HG02852 (cell line): Measurements from ENCODE around the gene HS3ST6.
A peak's percentile ranks its signal among the peaks of the same experiment; 100 is the strongest.
"Not testable (repeated sequence)": the region's sequence is repeated elsewhere in the genome, so short reads cannot be mapped to it uniquely, and the experiment has no call there.

ENCODE experiments used
- ATAC-seq: cut with Tn5 transposase; IDR thresholded peaks from one replicate; pipeline ENCODE4 v1.9.1; 2021; ENCODE audit warnings: mild to moderate bottlenecking, moderate library complexity; ENCODE audit not compliant: unreplicated experiment

HS3ST6 gene

DNA sequence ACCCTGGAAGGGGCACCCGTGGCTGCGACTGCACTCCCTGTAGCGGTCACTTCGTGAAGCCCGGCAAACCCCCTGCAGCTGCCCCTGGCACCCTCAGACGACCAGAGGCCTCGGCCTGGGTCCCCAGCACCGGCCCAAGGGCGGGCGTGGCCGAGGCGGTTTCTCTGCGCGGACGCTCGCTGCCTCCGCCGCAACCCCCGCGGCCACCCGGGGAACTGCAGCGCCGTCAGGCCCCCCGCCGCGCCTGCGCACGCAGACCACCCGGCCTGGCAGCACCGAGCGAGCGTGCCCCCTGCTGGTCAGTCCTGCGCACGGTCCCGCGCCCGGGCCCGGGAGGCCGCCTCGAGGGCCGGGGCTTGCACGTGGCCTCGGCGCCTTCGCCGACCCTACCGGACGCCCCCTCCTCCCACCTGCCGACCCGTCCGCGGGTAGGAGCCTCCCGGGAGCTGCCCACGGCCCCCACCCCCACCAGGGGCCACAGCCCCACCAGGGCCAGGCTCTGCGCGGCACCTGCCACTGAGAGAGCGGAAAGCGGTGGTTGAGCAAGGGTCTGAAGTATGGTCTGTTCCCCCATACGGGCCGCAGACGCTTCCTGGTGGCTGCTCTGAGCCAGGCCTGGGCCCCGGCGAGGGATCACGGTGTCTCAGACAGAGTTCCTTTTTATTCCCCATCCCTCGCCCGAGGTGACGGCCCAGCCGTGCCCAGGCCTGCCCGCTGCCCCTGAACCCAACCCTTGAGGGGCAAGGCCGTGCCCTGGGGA is 11.5 kb upstream of the HS3ST6 start:
- ATAC-seq = peak; percentile 87

DNA sequence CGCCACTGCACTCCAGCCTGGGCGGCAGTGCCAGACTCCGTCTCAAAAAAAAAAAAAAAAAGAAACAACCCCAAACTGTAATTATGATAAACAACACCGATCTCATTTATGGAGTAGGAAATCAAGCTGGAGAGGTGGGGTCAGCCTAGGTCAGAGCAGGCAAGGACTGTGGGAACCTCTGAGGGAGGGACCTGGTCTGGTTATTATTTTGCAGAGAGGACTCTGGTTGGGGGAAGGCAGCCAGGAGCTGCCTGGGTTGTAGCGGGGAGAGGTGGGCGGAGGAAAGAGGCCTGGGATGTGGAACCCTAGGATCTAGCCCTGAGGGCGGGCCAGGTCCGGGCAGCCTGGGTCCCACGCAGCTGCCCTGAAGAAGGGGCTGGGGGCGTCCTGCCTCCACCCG is 10.9 kb upstream of the HS3ST6 start:
- ATAC-seq = peak; percentile 9

DNA sequence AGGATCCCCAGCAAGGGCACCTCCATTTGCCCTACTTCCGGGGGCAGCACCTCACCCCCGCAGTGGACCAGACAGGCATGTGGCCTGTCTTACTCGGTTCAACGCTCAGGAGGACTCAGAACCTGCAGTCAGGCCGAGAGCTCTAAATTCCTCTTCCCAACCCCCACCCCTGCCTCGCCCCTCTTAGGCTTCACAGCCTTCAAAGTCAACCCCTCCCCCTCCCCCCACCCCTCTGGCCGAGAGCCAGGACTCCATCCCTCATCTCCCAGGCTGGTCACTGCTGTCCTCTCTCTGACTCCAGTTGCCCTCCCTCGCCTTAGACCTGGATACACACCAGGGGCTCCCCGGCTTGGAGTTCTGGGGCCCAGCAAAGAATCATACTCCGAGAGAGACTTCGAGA is 8.1 kb upstream of the HS3ST6 start:
- ATAC-seq = no peak

DNA sequence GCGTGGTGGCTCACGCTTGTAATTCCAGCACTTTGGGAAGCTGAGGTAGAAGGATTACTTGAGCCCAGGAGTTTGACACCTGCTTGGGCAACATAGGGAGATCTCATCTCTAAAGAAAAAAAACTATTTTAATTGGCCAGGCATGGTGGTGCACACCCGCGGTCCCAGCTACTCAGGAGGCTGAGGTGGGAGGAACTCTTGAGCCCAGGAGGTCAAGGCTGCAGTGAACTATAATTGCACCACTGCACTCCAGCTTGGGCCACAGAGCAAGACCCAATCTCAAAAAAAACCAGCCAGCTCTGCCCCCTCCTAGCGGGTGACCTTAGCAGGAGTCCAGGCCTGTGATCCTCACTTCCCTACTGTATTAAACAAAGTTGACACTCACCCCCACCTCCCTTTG is 5.9 kb upstream of the HS3ST6 start:
- no peak for ATAC-seq

DNA sequence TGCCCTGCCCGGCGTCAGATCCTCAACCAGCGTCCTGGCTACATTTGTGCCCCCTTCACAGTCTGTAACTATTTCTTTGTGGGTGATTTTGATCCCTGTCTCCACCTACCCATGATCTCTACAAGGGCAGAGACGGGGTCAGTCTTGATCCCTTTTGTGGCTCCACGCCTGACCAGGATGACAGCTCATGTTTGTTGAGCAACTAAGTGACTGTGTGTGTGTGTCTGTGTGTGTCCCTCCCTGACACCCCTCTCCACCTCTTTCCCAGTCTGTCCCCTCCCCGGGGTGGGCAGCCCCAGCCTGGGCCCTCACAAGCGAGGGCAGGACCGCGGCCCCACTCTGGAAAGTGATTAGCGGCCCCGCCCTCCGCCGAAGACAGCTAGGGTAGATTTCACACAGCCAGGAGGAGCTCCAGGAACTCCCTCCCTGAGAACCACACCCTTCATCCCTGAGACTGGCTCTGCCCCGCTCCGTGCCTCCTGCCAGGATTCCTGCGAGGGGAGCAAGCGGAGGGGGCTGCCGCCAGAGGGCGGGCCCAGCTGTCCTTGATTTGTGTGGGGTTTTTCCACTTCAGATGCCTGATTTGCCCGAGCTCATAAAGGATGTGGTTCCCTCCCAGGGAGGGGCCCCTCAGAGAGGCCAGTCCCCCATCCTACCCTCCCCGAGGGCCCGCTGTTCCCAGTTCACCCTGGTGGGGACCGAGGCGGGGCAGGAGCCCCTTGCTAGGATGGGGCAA is 5.3 kb upstream of the HS3ST6 start:
- ATAC-seq = no peak

DNA sequence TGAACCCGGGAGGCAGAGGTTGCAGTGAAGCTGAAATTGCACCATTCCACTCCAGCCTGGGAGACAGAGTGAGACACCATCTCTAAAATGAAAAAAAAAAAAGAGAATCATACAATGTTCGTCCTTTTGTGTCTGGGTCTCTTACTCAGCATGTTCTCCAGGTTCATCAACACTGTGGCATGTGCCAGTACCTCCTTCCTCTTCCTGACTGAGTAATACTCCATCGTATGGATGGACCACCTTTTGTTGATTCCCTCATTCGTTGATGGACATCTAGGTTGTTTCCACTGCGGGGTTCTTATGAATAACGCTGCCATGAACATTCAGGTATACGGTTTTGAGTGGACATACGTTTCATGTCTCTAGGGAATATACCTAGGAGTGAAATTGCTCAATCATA is 4.1 kb upstream of the HS3ST6 start:
- ATAC-seq = no peak

DNA sequence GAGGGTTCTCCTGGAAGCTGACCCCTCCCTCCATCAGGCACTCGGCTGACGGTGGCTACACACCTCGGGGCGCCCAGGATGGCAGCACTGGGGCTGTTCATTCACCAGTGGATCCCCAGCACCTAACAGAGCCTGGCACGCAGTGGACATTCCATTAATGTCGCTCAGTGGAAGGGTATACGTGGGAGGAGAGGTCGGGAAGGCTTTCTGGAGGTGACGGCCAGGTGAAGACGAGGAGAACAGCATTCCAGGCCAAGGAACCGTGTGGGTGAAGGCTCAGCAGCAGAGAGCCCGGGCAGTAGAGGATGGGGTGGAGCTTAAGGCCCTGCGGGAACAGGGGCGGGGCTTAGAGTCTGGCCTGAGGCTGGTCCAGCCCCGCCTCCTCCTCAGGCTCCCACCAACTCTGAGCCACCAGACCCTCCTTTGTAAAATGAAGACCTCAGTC is 2.5 kb upstream of the HS3ST6 start:
- ATAC-seq = no peak

DNA sequence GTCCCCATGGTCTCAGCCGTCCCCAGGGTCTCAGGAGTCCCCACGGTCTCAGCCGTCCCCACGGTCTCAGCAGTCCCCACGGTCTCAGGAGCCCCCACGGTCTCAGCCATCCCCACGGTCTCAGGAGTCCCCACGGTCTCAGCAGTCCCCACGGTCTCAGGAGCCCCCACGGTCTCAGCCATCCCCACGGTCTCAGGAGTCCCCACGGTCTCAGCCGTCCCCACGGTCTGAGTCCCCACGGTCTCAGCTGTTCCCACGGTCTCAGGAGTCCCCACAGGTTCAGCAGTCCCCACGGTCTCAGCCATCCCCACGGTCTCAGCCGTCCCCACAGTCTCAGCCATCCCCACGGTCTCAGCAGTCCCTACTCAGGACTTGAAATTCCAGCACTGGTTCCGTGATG is 1.9 kb upstream of the HS3ST6 start:
- ATAC-seq = not testable (repeated sequence)

DNA sequence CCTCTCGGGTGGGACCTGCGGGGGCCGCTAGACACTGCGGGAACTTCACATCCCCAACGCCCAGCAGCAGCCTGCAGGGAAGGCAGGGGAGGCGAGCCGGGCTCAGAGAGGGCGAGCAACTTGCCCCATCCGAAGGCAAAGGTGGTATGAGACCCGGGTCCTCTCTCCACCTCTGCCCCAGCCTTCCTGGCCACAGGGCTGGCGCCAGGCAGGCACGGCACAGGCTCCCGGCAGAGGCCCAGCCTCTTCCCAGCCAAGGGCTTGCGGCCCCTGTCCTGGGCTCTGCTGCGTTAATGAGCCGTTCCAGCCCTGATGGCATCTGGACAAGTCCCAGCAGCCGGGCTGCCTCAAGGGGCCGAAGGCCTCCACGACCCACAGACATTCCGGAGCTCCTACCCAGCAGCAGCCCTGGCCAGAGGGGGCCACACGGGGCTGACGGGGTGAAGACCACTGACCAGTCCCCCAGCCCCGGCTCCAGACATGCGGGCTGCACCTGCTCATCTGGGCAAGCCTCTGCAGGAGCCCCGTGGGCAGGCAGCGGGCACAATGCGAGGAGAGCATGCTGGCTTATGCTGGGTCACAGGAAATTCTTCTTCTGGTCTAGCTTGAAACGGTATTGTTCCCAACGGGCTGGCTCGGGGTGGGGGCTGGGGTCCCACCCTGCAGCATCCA is 1.2 kb upstream of the HS3ST6 start:
- no peak for ATAC-seq

DNA sequence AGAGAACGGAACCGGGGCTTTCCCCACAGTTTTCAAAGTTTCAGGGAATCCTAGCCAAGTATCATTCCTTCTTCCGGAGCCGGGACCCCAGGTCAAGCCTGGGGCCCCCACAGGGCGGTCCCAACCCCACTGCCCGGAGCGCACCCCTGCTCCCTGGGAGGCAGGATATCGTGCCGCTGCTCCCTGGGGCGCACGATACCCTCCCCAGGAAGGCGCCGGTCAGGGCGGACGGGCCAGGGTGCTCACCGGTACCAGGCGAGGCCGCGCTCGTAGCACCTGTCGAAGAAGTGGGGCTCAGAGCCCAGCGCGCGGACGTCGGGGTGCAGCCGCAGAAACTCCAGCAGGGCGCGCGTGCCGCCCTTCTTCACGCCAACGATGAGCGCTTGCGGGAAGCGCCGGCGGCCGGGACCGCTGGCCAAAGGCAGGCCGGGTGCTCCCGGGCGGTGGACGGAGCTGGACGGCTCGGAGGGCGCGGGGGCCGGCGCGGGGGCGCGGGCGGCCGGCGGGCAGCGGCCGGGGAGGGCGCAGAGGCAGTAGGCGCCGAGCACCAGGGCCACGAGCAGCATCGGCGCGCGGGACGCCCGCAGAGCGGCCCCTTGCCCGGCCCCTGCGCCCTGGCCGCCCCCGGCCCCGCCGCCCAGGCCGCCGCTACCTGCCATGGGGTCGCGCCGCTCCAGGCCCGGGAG is 407 bp downstream of the HS3ST6 start:
- ATAC-seq = no peak

DNA sequence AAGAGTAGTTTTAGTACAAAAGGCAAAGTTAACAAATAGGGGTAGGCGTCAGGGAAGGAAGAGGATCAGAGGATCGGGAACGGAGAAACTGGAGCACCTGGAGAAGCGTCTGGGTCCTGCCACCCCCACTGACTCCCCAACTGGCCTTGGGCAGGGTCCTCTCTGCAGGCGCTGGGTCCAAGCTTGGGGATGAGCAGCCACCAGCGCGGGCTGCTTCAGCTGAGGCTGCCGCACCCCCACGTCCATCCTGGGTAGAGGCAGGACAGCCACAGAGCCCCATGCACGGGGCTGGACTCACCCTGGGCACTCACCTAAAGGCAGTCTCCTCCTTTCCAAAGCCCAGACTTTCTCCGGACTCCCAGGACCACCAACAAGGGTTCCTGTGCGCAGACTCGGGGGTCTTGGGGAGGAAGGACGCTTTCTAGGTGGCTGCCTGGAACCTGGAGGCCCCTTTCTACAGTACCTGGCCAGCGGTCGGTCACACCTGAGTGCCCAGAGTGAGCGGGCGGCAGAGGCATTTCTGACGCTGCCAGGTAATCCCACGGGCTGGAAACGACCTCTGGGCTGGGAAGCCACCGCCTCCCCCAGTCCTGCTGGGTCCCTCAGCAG is 1.1 kb downstream of the HS3ST6 start:
- ATAC-seq = no peak

DNA sequence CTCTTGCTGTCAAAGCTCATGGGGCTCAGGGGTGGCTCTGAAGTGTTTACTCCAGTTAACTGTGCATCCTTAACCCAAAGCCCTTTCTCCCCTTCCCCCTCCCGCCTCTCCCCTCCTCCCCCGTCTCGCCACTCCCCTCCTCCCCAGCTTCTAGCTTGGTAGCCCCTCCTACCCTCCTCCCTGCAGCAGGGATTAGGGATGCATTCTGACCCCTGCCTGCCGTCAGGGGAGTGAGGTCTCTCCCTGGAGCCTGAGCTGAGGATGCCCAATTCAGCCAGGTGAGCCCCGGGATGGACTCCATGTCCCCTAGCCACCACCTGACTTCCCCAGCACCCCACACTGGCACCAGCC is 1.6 kb downstream of the HS3ST6 start:
- no peak for ATAC-seq

DNA sequence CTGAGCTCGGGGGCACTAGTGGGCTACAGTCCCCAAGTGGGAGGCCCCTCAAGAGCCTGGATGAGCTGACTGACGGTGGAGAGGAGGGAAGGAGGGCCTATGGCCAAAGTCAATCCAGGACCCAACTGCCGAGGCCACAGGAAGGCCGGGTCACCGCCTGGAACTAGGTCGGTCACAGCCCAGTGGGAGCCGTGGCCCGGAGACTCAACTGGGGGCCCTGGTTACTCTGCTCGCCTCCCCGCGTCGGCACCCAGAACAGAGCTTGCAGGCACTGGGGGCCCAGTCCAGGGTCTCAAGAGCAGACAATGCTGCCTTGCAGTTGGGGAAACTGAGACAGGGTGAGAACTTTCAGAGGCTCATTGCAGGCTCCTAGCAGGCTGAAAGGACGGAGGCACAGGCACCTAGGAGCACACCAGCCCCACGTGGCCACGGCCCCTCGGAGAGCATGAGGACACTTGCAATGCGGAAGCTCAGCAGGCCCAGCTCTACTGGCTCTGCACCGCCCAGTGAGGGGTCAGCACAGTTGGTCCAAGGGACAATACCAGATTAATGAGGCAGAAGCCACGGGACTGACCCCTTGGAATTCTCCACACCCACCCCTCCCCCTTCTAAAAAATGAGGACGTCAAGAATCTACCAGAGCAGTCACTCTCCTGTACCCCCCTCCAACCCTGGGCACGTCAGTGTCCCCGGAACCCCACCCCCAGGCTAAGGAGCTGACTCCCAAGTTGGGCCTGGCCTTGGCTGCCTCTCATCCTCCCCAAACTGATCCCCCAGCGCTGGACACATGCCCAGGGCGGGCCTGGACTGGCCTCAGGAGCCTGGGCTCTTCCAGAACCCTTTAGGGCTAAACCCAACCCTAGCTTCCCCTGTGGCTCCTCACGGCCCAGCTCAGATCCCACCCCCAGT is 2.2 kb downstream of the HS3ST6 start:
- ATAC-seq = no peak

DNA sequence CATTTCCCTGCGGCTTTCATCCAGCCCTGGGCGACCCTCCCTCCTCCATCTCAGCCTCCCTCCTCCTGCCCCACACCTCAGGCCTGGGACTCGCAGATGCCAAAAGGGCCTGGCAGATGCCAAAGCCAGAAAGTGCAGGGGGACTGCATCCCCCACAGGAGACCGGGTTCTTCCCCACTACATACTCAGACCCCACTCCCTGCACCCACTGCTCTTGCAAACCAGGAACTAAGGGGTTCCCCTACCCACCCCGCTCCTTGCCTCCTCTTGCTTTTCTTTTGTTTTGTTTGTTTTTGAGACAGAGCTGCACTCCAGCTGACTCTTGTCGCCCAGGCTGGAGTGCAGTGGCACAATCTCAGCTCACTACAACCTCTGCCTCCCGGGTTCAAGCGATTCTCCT is 3.2 kb downstream of the HS3ST6 start:
- ATAC-seq = no peak

DNA sequence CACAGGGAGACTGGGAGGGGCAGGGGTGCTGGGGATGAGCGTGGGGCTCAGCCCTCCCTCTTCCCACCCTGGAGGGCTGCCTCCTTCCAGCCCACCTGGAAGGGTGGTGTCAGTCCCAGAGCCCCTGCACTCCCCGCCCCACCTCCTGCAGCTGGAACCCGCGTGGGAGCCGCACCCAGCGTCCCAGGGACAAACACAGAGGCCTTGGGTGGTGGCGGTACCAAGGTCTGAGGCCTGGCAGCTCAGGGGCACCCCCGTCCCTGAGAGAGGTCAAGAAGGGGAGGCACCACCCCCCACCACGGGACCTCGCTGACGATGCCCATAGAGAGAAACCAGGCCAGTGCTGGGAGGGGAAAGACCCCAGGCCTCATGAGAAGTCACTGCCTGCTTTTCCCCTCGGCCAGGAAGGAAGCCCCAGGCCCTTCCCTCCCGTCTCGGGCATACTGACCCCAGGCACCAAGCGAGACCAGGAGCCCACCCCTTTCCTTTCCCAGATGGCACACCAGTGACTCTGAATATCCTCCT is 4.1 kb downstream of the HS3ST6 start:
- ATAC-seq = no peak

DNA sequence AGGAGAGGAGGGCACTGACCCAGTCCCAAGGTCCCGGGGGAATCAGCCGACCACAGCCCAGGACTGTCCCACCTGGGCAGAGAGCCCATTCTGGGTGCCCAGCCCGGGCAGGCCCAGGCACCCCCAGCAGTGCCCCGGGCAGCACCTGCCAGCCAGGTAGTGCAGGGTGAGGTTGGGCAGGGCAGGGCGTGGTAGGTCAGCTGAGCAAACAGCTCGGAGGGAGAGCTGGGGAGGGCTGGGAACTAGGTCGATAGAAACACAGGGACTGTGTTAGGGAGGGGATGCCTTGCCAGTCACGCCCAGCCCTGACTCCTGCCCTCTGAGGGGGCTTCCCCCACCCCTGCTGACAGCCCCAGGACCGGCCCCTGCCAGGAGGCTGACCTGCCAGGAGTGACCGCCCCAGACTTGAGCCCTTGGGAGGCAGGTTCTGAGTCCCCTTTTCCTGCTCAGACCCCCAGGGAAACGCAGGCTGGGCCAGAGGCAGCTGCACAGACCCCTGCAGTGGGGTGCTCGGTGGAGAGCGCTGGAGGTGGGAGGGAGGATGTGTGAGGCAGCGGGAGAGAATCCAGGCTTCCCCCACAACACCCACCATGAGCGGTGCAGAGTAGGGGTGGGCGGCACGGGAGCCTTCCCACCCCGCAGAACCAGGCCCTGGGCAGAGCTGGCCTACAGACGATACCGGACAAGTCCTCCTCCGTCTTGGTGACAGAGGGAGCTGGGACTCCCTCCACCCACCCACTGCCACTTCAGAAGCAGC is 4.7 kb downstream of the HS3ST6 start:
- ATAC-seq = no peak

DNA sequence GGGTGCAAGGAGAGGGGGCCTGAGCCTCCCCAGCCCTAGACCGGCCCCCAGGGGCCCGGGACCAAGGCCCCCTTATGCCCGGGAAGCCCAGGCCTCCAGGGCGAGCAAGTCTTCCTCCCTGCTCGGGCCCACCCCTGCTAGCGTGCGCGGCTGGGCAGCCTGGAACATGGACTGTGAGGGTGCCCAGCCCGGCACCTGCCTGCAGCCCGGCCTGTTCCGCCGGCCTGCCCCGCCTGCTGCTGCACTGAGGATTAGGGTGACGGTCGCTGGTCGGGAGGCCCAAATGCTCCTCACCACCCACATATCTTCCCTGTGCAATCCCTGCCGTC is 6.0 kb downstream of the HS3ST6 start:
- no peak for ATAC-seq

DNA sequence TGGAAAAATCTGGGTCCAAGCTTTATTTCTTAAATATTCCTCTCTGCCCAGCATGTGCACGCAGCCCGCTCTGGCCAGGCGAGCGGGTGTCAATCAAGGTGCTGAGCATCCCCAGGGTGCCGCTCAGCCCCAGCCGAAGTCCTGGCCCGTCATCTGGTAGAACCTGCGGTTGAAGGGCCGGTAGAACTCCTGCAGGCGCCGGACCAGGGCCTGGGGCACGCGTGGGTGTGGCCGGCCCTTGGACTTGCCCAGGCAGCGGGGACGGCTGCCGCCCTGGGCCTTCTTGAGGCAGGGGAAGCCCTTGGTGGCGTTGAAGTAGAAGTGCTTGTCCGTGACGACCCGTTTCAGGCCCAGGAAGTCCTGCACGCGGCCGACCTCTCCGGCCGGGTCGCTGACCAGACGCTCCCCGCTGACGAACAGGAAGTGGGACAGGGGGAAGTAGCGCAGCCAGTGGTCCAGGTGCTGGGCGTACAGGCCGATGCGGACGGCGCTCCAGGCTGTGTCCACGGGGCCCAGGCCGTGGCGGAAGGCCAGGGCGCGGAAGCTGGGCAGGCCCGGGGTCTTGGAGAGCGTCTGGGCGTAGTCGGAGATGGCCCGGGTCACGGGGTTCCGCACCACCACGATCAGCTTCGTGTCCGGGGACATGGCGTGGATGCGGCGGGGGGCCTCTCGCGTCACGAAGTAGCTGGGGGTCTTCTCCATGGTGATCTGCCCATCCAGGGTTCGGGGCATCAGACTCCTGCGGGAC is 6.6 kb downstream of the HS3ST6 start:
- no peak for ATAC-seq
